GM13977 (cell line): ENCODE results near the gene RUNX3.

Experiments
- DNase-seq: peaks from one replicate; pipeline ENCODE4 v3.0.0; 2012; ENCODE audit warnings: low spot score
- in situ Hi-C: fragments of 300-500 bp; cut with MboI; formaldehyde crosslinking; loops from one replicate; pipeline ENCODE4 v1.12.0; 2022; ENCODE audit warnings: low sequenced_read_pairs, low pct_unique_long_range_greater_than_20kb, mixed read lengths, inconsistent platforms; ENCODE audit not compliant: unreplicated experiment
- TF ChIP-seq, protein P1 (sequence below): IDR thresholded peaks from 2 replicates; pipeline ENCODE4 v1.5.1; 2012; ENCODE audit warnings: mild to moderate bottlenecking, control low read depth; ENCODE audit not compliant: insufficient read depth; ENCODE audit errors: extremely low read depth, missing control alignments

Gene RUNX3

DNA sequence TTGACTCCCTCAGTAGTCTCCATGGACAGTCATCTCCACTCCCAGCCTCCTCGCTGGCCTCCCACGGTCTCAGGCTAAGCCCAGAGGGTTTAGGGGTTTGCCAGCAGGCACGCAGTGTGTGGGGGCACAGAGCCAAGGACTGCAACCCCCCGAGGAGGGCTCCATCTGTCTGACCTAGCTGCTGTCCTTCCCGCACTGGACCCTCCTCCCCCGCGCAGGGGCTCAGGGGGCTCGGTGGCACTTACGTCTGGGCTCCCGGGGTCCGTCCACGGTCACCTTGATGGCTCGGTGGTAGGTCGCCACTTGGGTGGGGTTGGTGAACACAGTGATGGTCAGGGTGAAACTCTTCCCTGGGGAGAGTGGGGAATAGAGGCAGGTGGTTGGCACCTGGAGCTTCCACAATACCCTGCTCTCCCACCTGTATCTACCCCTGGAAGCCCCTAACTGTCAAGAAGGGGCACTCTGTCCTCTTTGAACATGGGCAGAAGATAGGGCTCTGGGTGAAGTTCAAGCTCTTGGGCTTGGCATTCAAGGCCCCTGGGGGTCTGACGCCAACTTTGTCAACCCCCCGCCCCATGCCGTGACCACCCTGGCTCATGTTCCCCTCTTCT lies 11.0 kb downstream of the RUNX3 start:
- TF ChIP-seq, protein P1, sequence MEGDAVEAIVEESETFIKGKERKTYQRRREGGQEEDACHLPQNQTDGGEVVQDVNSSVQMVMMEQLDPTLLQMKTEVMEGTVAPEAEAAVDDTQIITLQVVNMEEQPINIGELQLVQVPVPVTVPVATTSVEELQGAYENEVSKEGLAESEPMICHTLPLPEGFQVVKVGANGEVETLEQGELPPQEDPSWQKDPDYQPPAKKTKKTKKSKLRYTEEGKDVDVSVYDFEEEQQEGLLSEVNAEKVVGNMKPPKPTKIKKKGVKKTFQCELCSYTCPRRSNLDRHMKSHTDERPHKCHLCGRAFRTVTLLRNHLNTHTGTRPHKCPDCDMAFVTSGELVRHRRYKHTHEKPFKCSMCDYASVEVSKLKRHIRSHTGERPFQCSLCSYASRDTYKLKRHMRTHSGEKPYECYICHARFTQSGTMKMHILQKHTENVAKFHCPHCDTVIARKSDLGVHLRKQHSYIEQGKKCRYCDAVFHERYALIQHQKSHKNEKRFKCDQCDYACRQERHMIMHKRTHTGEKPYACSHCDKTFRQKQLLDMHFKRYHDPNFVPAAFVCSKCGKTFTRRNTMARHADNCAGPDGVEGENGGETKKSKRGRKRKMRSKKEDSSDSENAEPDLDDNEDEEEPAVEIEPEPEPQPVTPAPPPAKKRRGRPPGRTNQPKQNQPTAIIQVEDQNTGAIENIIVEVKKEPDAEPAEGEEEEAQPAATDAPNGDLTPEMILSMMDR, result no peak
- DNase-seq, result no peak
- in situ Hi-C loops, result no loop called here

- TF ChIP-seq, protein P1, result no peak
- no peak for DNase-seq
- in situ Hi-C loops, result no loop called here
Observed at GRCh38 chr1:24918370-24918769, 11.7 kb downstream of the RUNX3 start.

- in situ Hi-C loops, result no loop called here
- TF ChIP-seq, protein P1, result no peak
- no peak for DNase-seq
Observed at GRCh38 chr1:24917327-24918074, 12.6 kb downstream of the RUNX3 start.

DNA sequence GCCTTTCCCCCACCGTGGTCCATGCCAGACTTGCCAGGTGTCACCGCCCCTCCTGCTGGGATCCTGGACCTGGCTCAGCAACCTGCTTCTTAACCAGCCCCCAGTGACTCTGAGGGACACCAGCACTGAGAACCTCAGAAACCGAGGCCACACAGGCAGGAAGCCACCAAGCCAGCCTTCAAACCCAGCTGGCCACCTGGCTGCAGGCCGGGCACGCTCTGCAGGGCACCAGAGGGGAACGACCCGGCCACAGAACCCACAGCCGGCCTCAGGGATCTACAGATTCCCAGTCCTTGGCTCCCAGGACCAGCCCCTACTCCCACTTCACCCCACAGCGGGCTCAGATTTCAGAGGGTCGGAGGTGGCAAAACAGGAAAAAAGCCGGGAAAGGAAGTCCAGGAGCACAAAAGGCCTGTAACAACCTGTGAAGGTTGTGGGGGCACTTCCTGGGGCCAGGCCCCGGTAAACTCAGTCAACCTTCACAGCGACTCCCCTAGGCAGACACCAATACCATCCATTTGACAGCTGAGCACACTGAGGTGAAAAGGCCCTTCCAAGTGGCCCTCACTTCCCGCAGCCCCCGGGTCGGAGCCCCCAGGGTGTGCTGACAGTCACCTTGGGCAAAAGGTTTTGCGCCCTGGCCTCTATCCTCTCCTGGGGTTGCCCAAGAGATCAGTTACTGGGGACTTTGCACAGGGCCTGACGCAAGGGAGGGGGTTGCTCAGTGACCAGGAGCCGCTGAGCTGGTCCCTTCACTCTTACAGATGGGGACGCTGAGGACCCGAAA lies 14.1 kb downstream of the RUNX3 start:
- TF ChIP-seq, protein P1, result no peak
- in situ Hi-C loops, result no loop called here
- DNase-seq, result no peak

GRCh38 chr1:24914226-24915069 lies 15.6 kb downstream of the RUNX3 start:
- in situ Hi-C loops, result no loop called here
- TF ChIP-seq, protein P1, result no peak
- DNase-seq, result no peak
